Activated CD4-positive, alpha-beta T cell treated with anti-CD3 and anti-CD28 coated beads for 36 hours (primary cell): ENCODE data around the gene FLOT2. TPM values are rescaled to one million over a fixed set of nuclear protein-coding genes. Genes with fewer than 3 reads are reported as not detected.

ENCODE experiments used
- ATAC-seq: fragments of 200-7000 bp; cut with Tn5 transposase; one replicate; pipeline ENCODE4 v1.10.0; 2021; ENCODE audit warnings: mild to moderate bottlenecking, moderate library complexity
- CTCF ChIA-PET: fragments of 350-600 bp; sonication (Branson Sonifier 250); formaldehyde crosslinking; loops from one replicate; lab custom pipeline; 2021; ENCODE audit warnings: antibody characterized with exemption; lab: Charles Lee
- POLR2A ChIA-PET: fragments of 350-600 bp; sonication (Branson Sonifier 250); formaldehyde crosslinking; loops from one replicate; lab custom pipeline; 2021; ENCODE audit warnings: antibody characterized with exemption, inconsistent platforms; lab: Charles Lee
- DNase-seq: peaks from one replicate; pipeline ENCODE4 v3.0.0-alpha.2; 2020
- H3K27ac Mint-ChIP-seq: one replicate; pipeline ENCODE4 v1.8.0; 2021; ENCODE audit warnings: mixed read lengths
- H3K27me3 Mint-ChIP-seq: one replicate; pipeline ENCODE4 v1.8.0; 2021; ENCODE audit warnings: mixed read lengths
- H3K36me3 Mint-ChIP-seq: one replicate; pipeline ENCODE4 v1.8.0; 2021; ENCODE audit warnings: low read depth, mixed read lengths
- H3K4me1 Mint-ChIP-seq: one replicate; pipeline ENCODE4 v1.8.0; 2021; ENCODE audit warnings: mixed read lengths
- H3K4me3 Mint-ChIP-seq: one replicate; pipeline ENCODE4 v1.8.0; 2021; ENCODE audit warnings: mild to moderate bottlenecking, moderate library complexity, mixed read lengths
- H3K9me3 Mint-ChIP-seq: one replicate; pipeline ENCODE4 v1.8.0; 2021; ENCODE audit warnings: low read depth, mixed read lengths
- intact Hi-C, 2 experiments: fragments of 100-400 bp; cut with DNase I in 1 of 2; cut with micrococcal nuclease in 1 of 2; formaldehyde crosslinking; loops; one replicate each; pipeline versions ENCODE4 v1.14.2 to v1.15.1; 2022 to 2024; cut with DNase I, micrococcal nuclease
- total RNA-seq, 2 experiments: library from RNA; stranded (reverse); gene quantifications; one replicate each; pipeline ENCODE4 v1.2.3, GENCODE V29; 2021

FLOT2 gene
- total RNA-seq, 2 experiments from 2014 or later, result 81.3 to 88.4 TPM

- CTCF ChIA-PET, result interaction anchor here (0.6 to 5.7 kb wide), 11 partner anchors 8 to 178 kb away, joined by 3 to 28 read pairs (median 3); no protein-coding TSS in a partner anchor
- Mint-ChIP-seq H3K9me3 (peaks cover 9% of the 10 kb centered on the region), H3K4me3 (no peak overlapping the region), H3K36me3 (peaks cover 78% of the 10 kb centered on the region), H3K27me3 (no peaks in the 10 kb centered on the region), H3K4me1 (peaks cover 14% of the 10 kb centered on the region), H3K27ac (no peak overlapping the region)
- ATAC-seq (no peak), DNase-seq (no peak)
- intact Hi-C loops, result no loop called here
- POLR2A ChIA-PET, result no interaction called here
Measured at GRCh38 chr17:28917465-28917864, 19.9 kb upstream of the FLOT2 start.

- ATAC-seq (no peak), DNase-seq (no peak)
- POLR2A ChIA-PET, result no interaction called here
- H3K27ac Mint-ChIP-seq, result no peak overlapping the region
- peaks cover 82% of the 10 kb centered on the region for H3K36me3 Mint-ChIP-seq
- intact Hi-C loops, result no loop called here
- CTCF ChIA-PET, result interaction anchor here (0.6 to 5.7 kb wide), 15 partner anchors 9 to 190 kb away, joined by 3 to 28 read pairs (median 5); partner anchors contain the start of gene TLCD1
- H3K27me3 Mint-ChIP-seq, result no peaks in the 10 kb centered on the region
- H3K4me1 Mint-ChIP-seq, result peaks cover 14% of the 10 kb centered on the region
- peaks cover 9% of the 10 kb centered on the region for H3K9me3 Mint-ChIP-seq
- no peak overlapping the region for H3K4me3 Mint-ChIP-seq
Measured at GRCh38 chr17:28917029-28917428, 19.5 kb upstream of the FLOT2 start.

GRCh38 chr17:28916302-28916934, 18.9 kb upstream of the FLOT2 start:
- POLR2A ChIA-PET, result no interaction called here
- DNase-seq (peak; percentile 66), ATAC-seq (peak; percentile 70)
- Mint-ChIP-seq H3K4me1 (peaks cover 14% of the 10 kb centered on the region), H3K4me3 (no peak overlapping the region), H3K27me3 (no peaks in the 10 kb centered on the region), H3K9me3 (peaks cover 9% of the 10 kb centered on the region), H3K27ac (no peak overlapping the region), H3K36me3 (peaks cover 81% of the 10 kb centered on the region)
- intact Hi-C loops, result loop anchor here (1.0 kb wide), 4 partner anchors 10 to 190 kb away; partner anchors contain the start of gene TLCD1 (in 1 of the 2)
- CTCF ChIA-PET, result interaction anchor here (0.7 to 5.7 kb wide), 18 partner anchors 10 to 190 kb away, joined by 3 to 28 read pairs (median 5); partner anchors contain the start of gene TLCD1

- peaks cover 80% of the 10 kb centered on the region for H3K36me3 Mint-ChIP-seq
- no peaks in the 10 kb centered on the region for H3K27me3 Mint-ChIP-seq
- DNase-seq (no peak), ATAC-seq (no peak)
- peaks cover 14% of the 10 kb centered on the region for H3K4me1 Mint-ChIP-seq
- peaks cover 9% of the 10 kb centered on the region for H3K9me3 Mint-ChIP-seq
- no peak overlapping the region for H3K4me3 Mint-ChIP-seq
- intact Hi-C loops, result no loop called here
- no peak overlapping the region for H3K27ac Mint-ChIP-seq
- ChIA-PET POLR2A (no interaction called here), CTCF (interaction anchor here (0.5 to 2.2 kb wide), 10 partner anchors 30 to 1994 kb away, joined by 3 to 7 read pairs (median 4); no protein-coding TSS in a partner anchor)
Measured at GRCh38 chr17:28912938-28913333, 15.4 kb upstream of the FLOT2 start.

GRCh38 chr17:28912281-28912937, 14.9 kb upstream of the FLOT2 start:
- Mint-ChIP-seq H3K27ac (no peak overlapping the region), H3K4me1 (peaks cover 14% of the 10 kb centered on the region), H3K36me3 (peaks cover 76% of the 10 kb centered on the region), H3K9me3 (peaks cover 9% of the 10 kb centered on the region), H3K4me3 (no peak overlapping the region), H3K27me3 (no peaks in the 10 kb centered on the region)
- DNase-seq (peak; percentile 54), ATAC-seq (no peak)
- intact Hi-C loops, result no loop called here
- ChIA-PET POLR2A (interaction anchor here (0.7 kb wide), 1 partner anchor 183 kb away, joined by 3 read pairs; no protein-coding TSS in a partner anchor), CTCF (interaction anchor here (0.6 to 2.2 kb wide), 10 partner anchors 22 to 194 kb away, joined by 3 to 7 read pairs (median 4); no protein-coding TSS in a partner anchor)

- intact Hi-C loops, result no loop called here
- Mint-ChIP-seq H3K9me3 (peaks cover 9% of the 10 kb centered on the region), H3K4me3 (no peak overlapping the region), H3K4me1 (peaks cover 14% of the 10 kb centered on the region), H3K27me3 (no peaks in the 10 kb centered on the region), H3K27ac (no peak overlapping the region), H3K36me3 (peaks cover 71% of the 10 kb centered on the region)
- DNase-seq (no peak), ATAC-seq (no peak)
- POLR2A ChIA-PET, result interaction anchor here (0.7 to 1.2 kb wide), 2 partner anchors 9 to 182 kb away, joined by 3 to 4 read pairs; partner anchors contain the start of gene DHRS13
- CTCF ChIA-PET, result interaction anchor here (0.6 to 2.2 kb wide), 11 partner anchors 8 to 205 kb away, joined by 3 to 7 read pairs (median 3); partner anchors contain the start of gene PHF12
Measured at GRCh38 chr17:28911411-28912045, 14.0 kb upstream of the FLOT2 start.

- ChIA-PET POLR2A (interaction anchor here (0.6 to 1.2 kb wide), 3 partner anchors 8 to 39 kb away, joined by 3 to 5 read pairs (median 4); partner anchors contain the start of gene DHRS13), CTCF (interaction anchor here (0.8 to 1.7 kb wide), 12 partner anchors 13 to 206 kb away, joined by 3 to 5 read pairs (median 3); partner anchors contain the start of genes FAM222B and PHF12)
- peaks cover 14% of the 10 kb centered on the region for H3K4me1 Mint-ChIP-seq
- no peak for DNase-seq
- intact Hi-C loops, result no loop called here
- no peaks in the 10 kb centered on the region for H3K27me3 Mint-ChIP-seq
- H3K4me3 Mint-ChIP-seq, result no peak overlapping the region
- H3K9me3 Mint-ChIP-seq, result peaks cover 9% of the 10 kb centered on the region
- ATAC-seq, result no peak
- peaks cover 61% of the 10 kb centered on the region for H3K36me3 Mint-ChIP-seq
- H3K27ac Mint-ChIP-seq, result no peak overlapping the region
Measured at GRCh38 chr17:28910534-28910933, 13.0 kb upstream of the FLOT2 start.

- ChIA-PET CTCF (interaction anchor here (0.6 to 4.9 kb wide), 15 partner anchors 9 to 605 kb away, joined by 3 to 25 read pairs (median 4); partner anchors contain the start of gene FLOT2), POLR2A (interaction anchor here (1.2 kb wide), 1 partner anchor 209 kb away, joined by 3 read pairs; no protein-coding TSS in a partner anchor)
- DNase-seq (no peak), ATAC-seq (no peak)
- H3K9me3 Mint-ChIP-seq, result no peaks in the 10 kb centered on the region
- peak overlapping the region; percentile 6 for H3K27ac Mint-ChIP-seq
- intact Hi-C loops, result no loop called here
- H3K36me3 Mint-ChIP-seq, result peaks cover 45% of the 10 kb centered on the region
- no peaks in the 10 kb centered on the region for H3K4me1 Mint-ChIP-seq
- H3K4me3 Mint-ChIP-seq, result no peak overlapping the region
- no peaks in the 10 kb centered on the region for H3K27me3 Mint-ChIP-seq
Measured at GRCh38 chr17:28908640-28909167, 11.2 kb upstream of the FLOT2 start.

- DNase-seq (no peak), ATAC-seq (no peak)
- CTCF ChIA-PET, result interaction anchor here (0.6 to 4.9 kb wide), 13 partner anchors 9 to 604 kb away, joined by 3 to 25 read pairs (median 5); no protein-coding TSS in a partner anchor
- POLR2A ChIA-PET, result interaction anchor here (1.2 kb wide), 1 partner anchor 209 kb away, joined by 3 read pairs; no protein-coding TSS in a partner anchor
- no peaks in the 10 kb centered on the region for H3K27me3 Mint-ChIP-seq
- no peak overlapping the region for H3K27ac Mint-ChIP-seq
- H3K4me1 Mint-ChIP-seq, result peaks cover 3% of the 10 kb centered on the region
- H3K36me3 Mint-ChIP-seq, result peaks cover 37% of the 10 kb centered on the region
- H3K9me3 Mint-ChIP-seq, result no peaks in the 10 kb centered on the region
- no peak overlapping the region for H3K4me3 Mint-ChIP-seq
- intact Hi-C loops, result no loop called here
Measured at GRCh38 chr17:28907709-28908475, 10.4 kb upstream of the FLOT2 start.
